ENCODE data around the gene STX12.

Gene STX12

DNA sequence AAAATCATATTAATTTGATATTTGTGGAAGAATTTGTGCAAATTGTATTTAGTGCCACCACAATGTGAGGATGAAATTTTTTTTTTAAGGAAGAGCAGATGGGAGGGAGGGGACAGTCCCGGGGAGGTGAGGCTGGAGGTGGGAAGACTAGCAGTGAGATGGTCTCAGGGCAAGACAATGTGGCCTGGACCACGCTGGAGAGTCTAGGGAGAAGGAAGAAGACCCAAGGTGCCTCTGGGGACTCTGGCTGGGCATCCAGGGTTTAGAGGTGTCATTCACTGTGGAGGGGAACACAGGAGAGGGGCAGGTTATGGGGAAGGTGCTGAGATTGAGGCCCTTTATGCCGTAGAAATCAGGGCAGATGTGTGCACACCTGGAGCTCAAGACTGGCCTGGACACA is 89.0 kb downstream of the STX12 start:
- Histone ChIP-seq H3K4me3 (ENCODE audit: low read length in 2 of 2) (no peak overlapping the region), H4K91ac (ENCODE audit: low read depth, low read length, poor library complexity) (no peak overlapping the region), H3K27me3 (ENCODE audit: control insufficient read depth in 3 of 3, insufficient read depth in 3 of 3, low read depth in 1 of 3, low read length in 3 of 3) (no peaks in the 10 kb centered on the region), H3K14ac (ENCODE audit: low read length) (no peak overlapping the region), H3K4ac (ENCODE audit: low read length) (no peak overlapping the region), H3K4me1 (ENCODE audit: control insufficient read depth in 2 of 2, insufficient read depth in 1 of 2, low read depth in 1 of 2, low read length in 2 of 2) (peaks cover 6 to 14% of the 10 kb centered on the region in 2 donors), H3K4me2 (ENCODE audit: insufficient read depth, low read length, poor library complexity, severe bottlenecking) (no peak overlapping the region), H3K23ac (ENCODE audit: low read depth, low read length, poor library complexity) (peak overlapping the region; percentile 25), H2BK5ac (ENCODE audit: low read length) (no peak overlapping the region), H3K27ac (replicated peaks; ENCODE audit: low read length) (no peak overlapping the region), H3K9me3 (replicated peaks in 1 of 2; ENCODE audit: control insufficient read depth in 2 of 2, insufficient read depth in 1 of 2, low read depth in 1 of 2, low read length in 2 of 2) (no peaks in the 10 kb centered on the region), H3K36me3 (replicated peaks in 1 of 2; ENCODE audit: control insufficient read depth in 2 of 2, insufficient read depth in 2 of 2, low read length in 2 of 2) (no peaks in the 10 kb centered on the region), H2AFZ (ENCODE audit: low read length) (peak overlapping the region; percentile 83), H4K8ac (ENCODE audit: low read depth, low read length) (no peak overlapping the region), H3K9ac (ENCODE audit: low read depth, low read length, poor library complexity) (no peak overlapping the region), H2BK12ac (ENCODE audit: low read length) (no peak overlapping the region), H2BK120ac (ENCODE audit: low read depth, low read length) (no peak overlapping the region), H3K18ac (ENCODE audit: low read length) (no peak overlapping the region), H3K79me1 (ENCODE audit: low read depth, low read length) (no peaks in the 10 kb centered on the region), H2BK15ac (ENCODE audit: low read length) (peak overlapping the region; percentile 30), H2AK5ac (ENCODE audit: low read depth, low read length) (peak overlapping the region; percentile 91)
- DNase-seq (ENCODE audit: low spot score): no peak
- no CpG with 5 or more reads among the region's 3 CpGs for WGBS, 2 donors (ENCODE audit: extremely low coverage in 2 of 2, insufficient read length in 2 of 2, insufficient replicate concordance in 1 of 2)

DNA sequence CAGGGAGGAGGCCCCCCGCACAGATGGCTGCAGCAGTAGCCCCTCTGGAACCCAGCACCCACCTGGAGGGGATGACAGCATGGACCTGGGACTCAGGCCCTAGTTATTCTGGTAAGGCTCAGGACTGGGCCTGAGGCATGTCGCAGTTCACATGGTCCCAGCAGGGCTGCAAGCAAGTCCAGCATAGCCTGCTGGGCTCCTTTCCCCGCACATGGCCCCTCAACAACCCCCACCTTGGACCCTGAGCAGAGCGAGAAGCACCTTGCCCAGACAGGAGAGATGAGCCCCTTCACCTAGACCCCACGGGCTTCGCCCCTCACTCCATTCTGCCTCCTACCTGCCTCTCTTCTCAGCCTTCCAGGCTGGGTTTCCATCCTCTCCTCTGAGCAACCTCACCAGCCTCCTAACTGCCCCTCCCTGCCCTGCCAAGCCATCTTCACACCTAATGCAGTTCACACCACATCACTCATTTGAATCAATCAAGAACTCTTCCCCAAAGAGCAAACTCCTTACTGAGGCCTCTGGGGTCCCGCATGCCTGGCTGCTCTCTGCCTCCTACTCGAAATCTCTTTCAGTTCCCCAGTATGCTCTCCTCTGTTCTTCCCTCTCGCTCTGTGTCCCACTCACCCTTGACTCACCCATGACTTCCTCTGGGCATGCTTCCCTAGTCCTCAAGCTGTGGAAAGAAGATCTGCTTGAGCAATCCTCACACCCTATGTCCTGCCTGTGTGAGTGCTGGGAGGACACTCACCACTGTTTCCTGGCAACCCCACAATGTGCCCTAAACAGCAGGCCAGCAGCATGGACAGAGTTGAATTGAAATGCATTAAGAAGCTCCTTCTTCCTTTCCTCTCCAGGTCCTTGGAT is 89.9 kb downstream of the STX12 start:
- H3K4me3 ChIP-seq (ENCODE audit: low read length in 2 of 2): no peak overlapping the region
- no peaks in the 10 kb centered on the region for H3K27me3 ChIP-seq (ENCODE audit: control insufficient read depth in 3 of 3, insufficient read depth in 3 of 3, low read depth in 1 of 3, low read length in 3 of 3)
- H3K27ac ChIP-seq (replicated peaks; ENCODE audit: low read length): no peak overlapping the region
- H3K79me1 ChIP-seq (ENCODE audit: low read depth, low read length): no peaks in the 10 kb centered on the region
- peak overlapping the region; percentile 70 for H3K18ac ChIP-seq (ENCODE audit: low read length)
- no peak overlapping the region for H2BK120ac ChIP-seq (ENCODE audit: low read depth, low read length)
- peak overlapping the region; percentile 1 for H3K14ac ChIP-seq (ENCODE audit: low read length)
- H2AFZ ChIP-seq (ENCODE audit: low read length): peak overlapping the region; percentile 83
- no peak overlapping the region for H2BK15ac ChIP-seq (ENCODE audit: low read length)
- no CpG with 5 or more reads among the region's 9 CpGs for WGBS, 2 donors (ENCODE audit: extremely low coverage in 2 of 2, insufficient read length in 2 of 2, insufficient replicate concordance in 1 of 2)
- no peak overlapping the region for H3K4ac ChIP-seq (ENCODE audit: low read length)
- H3K4me2 ChIP-seq (ENCODE audit: insufficient read depth, low read length, poor library complexity, severe bottlenecking): no peak overlapping the region
- no peaks in the 10 kb centered on the region for H3K9me3 ChIP-seq (replicated peaks in 1 of 2; ENCODE audit: control insufficient read depth in 2 of 2, insufficient read depth in 1 of 2, low read depth in 1 of 2, low read length in 2 of 2)
- H4K8ac ChIP-seq (ENCODE audit: low read depth, low read length): no peak overlapping the region
- H3K23ac ChIP-seq (ENCODE audit: low read depth, low read length, poor library complexity): no peak overlapping the region
- no peak for DNase-seq (ENCODE audit: low spot score)
- H2AK5ac ChIP-seq (ENCODE audit: low read depth, low read length): peak overlapping the region; percentile 3
- peaks cover 6 to 14% of the 10 kb centered on the region in 2 donors for H3K4me1 ChIP-seq (ENCODE audit: control insufficient read depth in 2 of 2, insufficient read depth in 1 of 2, low read depth in 1 of 2, low read length in 2 of 2)
- H2BK5ac ChIP-seq (ENCODE audit: low read length): no peak overlapping the region
- H3K36me3 ChIP-seq (replicated peaks in 1 of 2; ENCODE audit: control insufficient read depth in 2 of 2, insufficient read depth in 2 of 2, low read length in 2 of 2): no peaks in the 10 kb centered on the region
- H2BK12ac ChIP-seq (ENCODE audit: low read length): no peak overlapping the region
- no peak overlapping the region for H4K91ac ChIP-seq (ENCODE audit: low read depth, low read length, poor library complexity)
- H3K9ac ChIP-seq (ENCODE audit: low read depth, low read length, poor library complexity): no peak overlapping the region

DNA sequence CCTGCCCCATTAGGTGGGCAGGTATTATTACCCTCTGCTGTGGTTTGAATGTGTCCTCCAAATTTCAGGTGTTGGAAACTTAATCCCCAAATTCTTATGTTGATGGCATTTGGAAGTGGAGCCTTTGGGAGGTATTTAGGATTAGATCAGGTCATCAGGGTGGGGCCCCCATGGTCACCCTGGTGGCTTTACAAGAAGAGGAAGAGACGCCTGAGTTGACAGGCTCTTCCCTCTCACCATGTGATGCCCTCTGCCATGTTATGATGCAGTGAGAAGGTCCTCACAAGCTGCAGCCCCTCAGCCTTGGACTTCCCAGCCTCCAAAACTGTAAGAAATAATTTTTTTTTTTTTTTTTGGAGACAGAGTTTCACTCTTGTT is 90.5 kb downstream of the STX12 start:
- DNase-seq (ENCODE audit: low spot score): no peak
- Histone ChIP-seq H2BK12ac (ENCODE audit: low read length) (no peak overlapping the region), H3K14ac (ENCODE audit: low read length) (no peak overlapping the region), H2BK5ac (ENCODE audit: low read length) (no peak overlapping the region), H3K18ac (ENCODE audit: low read length) (no peak overlapping the region), H3K79me1 (ENCODE audit: low read depth, low read length) (no peaks in the 10 kb centered on the region), H3K4me1 (ENCODE audit: control insufficient read depth in 2 of 2, insufficient read depth in 1 of 2, low read depth in 1 of 2, low read length in 2 of 2) (peaks cover 6 to 15% of the 10 kb centered on the region in 2 donors), H3K27ac (replicated peaks; ENCODE audit: low read length) (no peak overlapping the region), H3K27me3 (ENCODE audit: control insufficient read depth in 3 of 3, insufficient read depth in 3 of 3, low read depth in 1 of 3, low read length in 3 of 3) (no peaks in the 10 kb centered on the region), H3K23ac (ENCODE audit: low read depth, low read length, poor library complexity) (no peak overlapping the region), H3K4me2 (ENCODE audit: insufficient read depth, low read length, poor library complexity, severe bottlenecking) (no peak overlapping the region), H2BK120ac (ENCODE audit: low read depth, low read length) (no peak overlapping the region), H3K36me3 (replicated peaks in 1 of 2; ENCODE audit: control insufficient read depth in 2 of 2, insufficient read depth in 2 of 2, low read length in 2 of 2) (no peaks in the 10 kb centered on the region), H2BK15ac (ENCODE audit: low read length) (no peak overlapping the region), H3K4ac (ENCODE audit: low read length) (no peak overlapping the region), H3K4me3 (ENCODE audit: low read length in 2 of 2) (no peak overlapping the region), H4K91ac (ENCODE audit: low read depth, low read length, poor library complexity) (no peak overlapping the region), H4K8ac (ENCODE audit: low read depth, low read length) (no peak overlapping the region), H2AK5ac (ENCODE audit: low read depth, low read length) (no peak overlapping the region), H3K9ac (ENCODE audit: low read depth, low read length, poor library complexity) (no peak overlapping the region), H3K9me3 (replicated peaks in 1 of 2; ENCODE audit: control insufficient read depth in 2 of 2, insufficient read depth in 1 of 2, low read depth in 1 of 2, low read length in 2 of 2) (no peaks in the 10 kb centered on the region), H2AFZ (ENCODE audit: low read length) (peak overlapping the region; percentile 83)
- no CpG with 5 or more reads among the region's 1 CpG for WGBS, 2 donors (ENCODE audit: extremely low coverage in 2 of 2, insufficient read length in 2 of 2, insufficient replicate concordance in 1 of 2)

DNA sequence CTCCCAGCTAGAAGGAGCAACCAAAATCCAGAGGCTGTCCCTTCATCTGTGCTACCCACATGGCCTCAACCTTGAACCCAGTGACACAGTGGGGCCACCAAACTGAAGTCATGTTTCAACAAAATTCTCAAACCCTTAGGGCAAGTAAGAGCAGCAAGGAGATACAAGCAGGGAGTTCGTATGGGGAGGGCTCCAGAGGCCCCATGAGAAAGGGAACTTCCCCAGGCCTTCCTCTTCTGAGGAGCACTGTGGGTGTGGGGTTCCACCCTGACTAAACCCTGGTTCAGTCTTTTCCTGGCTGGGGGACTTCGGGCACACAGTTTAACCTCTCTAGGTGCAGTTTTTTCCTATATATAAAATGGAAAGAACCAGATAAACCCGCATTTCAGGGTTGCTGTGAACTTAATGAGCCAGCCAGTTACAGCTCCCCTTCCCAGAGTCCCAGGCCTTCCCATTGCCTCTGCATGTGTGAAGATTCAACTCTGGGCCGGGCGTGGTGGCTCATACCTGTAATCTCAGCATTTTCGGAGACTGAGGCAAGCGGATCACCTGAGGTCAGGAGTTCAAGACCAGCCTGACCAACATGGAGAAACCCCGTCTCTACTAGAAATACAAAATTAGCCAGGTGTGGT is 91.4 kb downstream of the STX12 start:
- Histone ChIP-seq H2AK5ac (ENCODE audit: low read depth, low read length) (peak overlapping the region; percentile 18), H2AFZ (ENCODE audit: low read length) (no peak overlapping the region), H3K4me2 (ENCODE audit: insufficient read depth, low read length, poor library complexity, severe bottlenecking) (no peak overlapping the region), H3K79me1 (ENCODE audit: low read depth, low read length) (no peaks in the 10 kb centered on the region), H3K9me3 (replicated peaks in 1 of 2; ENCODE audit: control insufficient read depth in 2 of 2, insufficient read depth in 1 of 2, low read depth in 1 of 2, low read length in 2 of 2) (no peaks in the 10 kb centered on the region), H3K4me1 (ENCODE audit: control insufficient read depth in 2 of 2, insufficient read depth in 1 of 2, low read depth in 1 of 2, low read length in 2 of 2) (peaks cover 6 to 15% of the 10 kb centered on the region in 2 donors), H3K23ac (ENCODE audit: low read depth, low read length, poor library complexity) (no peak overlapping the region), H3K14ac (ENCODE audit: low read length) (no peak overlapping the region), H4K8ac (ENCODE audit: low read depth, low read length) (no peak overlapping the region), H2BK12ac (ENCODE audit: low read length) (no peak overlapping the region), H3K4me3 (ENCODE audit: low read length in 2 of 2) (no peak overlapping the region), H3K18ac (ENCODE audit: low read length) (no peak overlapping the region), H3K27ac (replicated peaks; ENCODE audit: low read length) (no peak overlapping the region), H3K27me3 (ENCODE audit: control insufficient read depth in 3 of 3, insufficient read depth in 3 of 3, low read depth in 1 of 3, low read length in 3 of 3) (no peaks in the 10 kb centered on the region), H3K9ac (ENCODE audit: low read depth, low read length, poor library complexity) (no peak overlapping the region), H3K4ac (ENCODE audit: low read length) (no peak overlapping the region), H4K91ac (ENCODE audit: low read depth, low read length, poor library complexity) (no peak overlapping the region), H2BK120ac (ENCODE audit: low read depth, low read length) (no peak overlapping the region), H2BK15ac (ENCODE audit: low read length) (no peak overlapping the region), H2BK5ac (ENCODE audit: low read length) (no peak overlapping the region), H3K36me3 (replicated peaks in 1 of 2; ENCODE audit: control insufficient read depth in 2 of 2, insufficient read depth in 2 of 2, low read length in 2 of 2) (no peaks in the 10 kb centered on the region)
- no peak for DNase-seq (ENCODE audit: low spot score)
- WGBS, 2 donors (ENCODE audit: extremely low coverage in 2 of 2, insufficient read length in 2 of 2, insufficient replicate concordance in 1 of 2): no CpG with 5 or more reads among the region's 8 CpGs
